ENCODE measurements around the gene FGF7.

DNA sequence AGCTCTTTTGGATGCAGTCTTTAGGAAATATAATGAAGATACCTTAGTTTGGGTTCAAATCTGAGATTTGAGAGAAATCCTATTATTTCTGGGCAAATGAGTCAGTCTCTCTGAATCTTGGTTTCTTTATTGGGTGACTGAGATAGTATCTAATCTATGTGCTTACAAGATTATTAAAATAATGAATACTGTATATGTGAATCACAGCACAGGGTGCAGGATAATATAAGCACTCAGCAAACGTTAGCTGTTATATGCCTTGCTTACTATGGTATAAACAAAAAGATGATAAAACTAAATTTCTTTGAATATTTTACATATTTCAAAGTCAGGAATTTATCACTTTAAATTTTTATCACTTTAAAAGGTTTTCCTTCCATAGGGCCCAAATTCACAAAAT is 29.6 kb downstream of the FGF7 start:
- TF ChIP-seq, protein P1, sequence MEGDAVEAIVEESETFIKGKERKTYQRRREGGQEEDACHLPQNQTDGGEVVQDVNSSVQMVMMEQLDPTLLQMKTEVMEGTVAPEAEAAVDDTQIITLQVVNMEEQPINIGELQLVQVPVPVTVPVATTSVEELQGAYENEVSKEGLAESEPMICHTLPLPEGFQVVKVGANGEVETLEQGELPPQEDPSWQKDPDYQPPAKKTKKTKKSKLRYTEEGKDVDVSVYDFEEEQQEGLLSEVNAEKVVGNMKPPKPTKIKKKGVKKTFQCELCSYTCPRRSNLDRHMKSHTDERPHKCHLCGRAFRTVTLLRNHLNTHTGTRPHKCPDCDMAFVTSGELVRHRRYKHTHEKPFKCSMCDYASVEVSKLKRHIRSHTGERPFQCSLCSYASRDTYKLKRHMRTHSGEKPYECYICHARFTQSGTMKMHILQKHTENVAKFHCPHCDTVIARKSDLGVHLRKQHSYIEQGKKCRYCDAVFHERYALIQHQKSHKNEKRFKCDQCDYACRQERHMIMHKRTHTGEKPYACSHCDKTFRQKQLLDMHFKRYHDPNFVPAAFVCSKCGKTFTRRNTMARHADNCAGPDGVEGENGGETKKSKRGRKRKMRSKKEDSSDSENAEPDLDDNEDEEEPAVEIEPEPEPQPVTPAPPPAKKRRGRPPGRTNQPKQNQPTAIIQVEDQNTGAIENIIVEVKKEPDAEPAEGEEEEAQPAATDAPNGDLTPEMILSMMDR (IDR thresholded peaks at IDR 0.05) = no peak
- TF ChIP-seq POLR2A (IDR thresholded peaks at IDR 0.05) = no peak
